Lung (tissue), 12 donors: ENCODE results near the gene SAFB. TPM values are rescaled to one million over a fixed set of nuclear protein-coding genes. Genes with fewer than 3 reads are reported as not detected.

Experiments used
- ATAC-seq: fragments of 200-7000 bp; cut with Tn5 transposase; one replicate; pipeline ENCODE4 v1.9.1; 2020; ENCODE audit warnings: moderate number of reproducible peaks; ENCODE audit not compliant: insufficient read depth, low FRiP score
- DNase-seq, 3 donors: peaks; one replicate each; pipeline ENCODE4 v3.0.0-alpha.2; 2013 to 2017
- H3K27ac ChIP-seq, 2 donors: one replicate each; pipeline ENCODE4 v1.5.1; 2013; ENCODE audit warnings: mild to moderate bottlenecking in 2 of 2, moderate library complexity in 2 of 2, control low read depth in 1 of 2, inconsistent platforms in 1 of 2, low read depth in 1 of 2, low read length in 1 of 2
- H3K27me3 ChIP-seq, 3 donors: one replicate each; pipeline ENCODE4 v1.5.1; 2013; ENCODE audit warnings: low read length in 2 of 3; ENCODE audit not compliant: control insufficient read depth in 3 of 3, insufficient read depth in 3 of 3
- H3K36me3 ChIP-seq, 4 donors: one replicate each; pipeline ENCODE4 v1.5.1; 2013; ENCODE audit warnings: low read length in 4 of 4, mild to moderate bottlenecking in 1 of 4, moderate library complexity in 1 of 4; ENCODE audit not compliant: control insufficient read depth in 4 of 4, insufficient read depth in 4 of 4
- H3K4me1 ChIP-seq, 5 donors: one replicate each; pipeline ENCODE4 v1.5.1; 2013; ENCODE audit warnings: low read length in 5 of 5, mild to moderate bottlenecking in 2 of 5, moderate library complexity in 1 of 5; ENCODE audit not compliant: control insufficient read depth in 5 of 5, insufficient read depth in 5 of 5
- H3K4me3 ChIP-seq: one replicate; pipeline ENCODE4 v1.5.1; 2013; ENCODE audit warnings: mild to moderate bottlenecking, control low read depth, moderate library complexity
- H3K9ac ChIP-seq, 2 donors: one replicate each; pipeline ENCODE4 v1.5.1; 2013; ENCODE audit warnings: low read length in 2 of 2, control low read depth in 1 of 2; ENCODE audit not compliant: insufficient read depth in 1 of 2
- H3K9me3 ChIP-seq, 4 donors: one replicate each; pipeline ENCODE4 v1.5.1; 2013; ENCODE audit warnings: low read length in 3 of 4, mild to moderate bottlenecking in 1 of 4, moderate library complexity in 1 of 4; ENCODE audit not compliant: control insufficient read depth in 4 of 4, insufficient read depth in 3 of 4
- WGBS, 2 donors: extraction: QIAGEN DNeasy Blood & Tissue Kit; methylation state at CpG; one replicate each; pipeline ENCODE4 v1.1.7; 2013; 5-methylcytosine and 5-hydroxymethylcytosine counted together
- polyA plus RNA-seq, 2 donors: library from polyadenylated mRNA; stranded (reverse); fragments of 200-250 nt; gene quantifications; one replicate each; pipeline ENCODE4 v1.2.1, GENCODE V29; 2013
- total RNA-seq, 2 donors: library from RNA; depleted of rRNA in 1 of 2; stranded (reverse); fragments of >200 nt in 1 of 2; gene quantifications; one replicate each; pipeline ENCODE4 v1.2.1, GENCODE V29; 2014 to 2021
- TF ChIP-seq, protein P1 (sequence below): IDR thresholded peaks from 2 replicates; pipeline ENCODE4 v1.5.1; 2012; ENCODE audit warnings: mild to moderate bottlenecking; ENCODE audit errors: control extremely low read depth, extremely low read depth
- donor health status: control.
- donor health status: control.
- donor health status: Bipolar disorder and iron deficiency.
- donor health status: healthy.
- donor health status: DM: yes; HTN: yes; CAD: no.

SAFB gene
- total and polyA plus RNA-seq, 4 donors = 59.5 to 130 (median 77.7) TPM

DNA sequence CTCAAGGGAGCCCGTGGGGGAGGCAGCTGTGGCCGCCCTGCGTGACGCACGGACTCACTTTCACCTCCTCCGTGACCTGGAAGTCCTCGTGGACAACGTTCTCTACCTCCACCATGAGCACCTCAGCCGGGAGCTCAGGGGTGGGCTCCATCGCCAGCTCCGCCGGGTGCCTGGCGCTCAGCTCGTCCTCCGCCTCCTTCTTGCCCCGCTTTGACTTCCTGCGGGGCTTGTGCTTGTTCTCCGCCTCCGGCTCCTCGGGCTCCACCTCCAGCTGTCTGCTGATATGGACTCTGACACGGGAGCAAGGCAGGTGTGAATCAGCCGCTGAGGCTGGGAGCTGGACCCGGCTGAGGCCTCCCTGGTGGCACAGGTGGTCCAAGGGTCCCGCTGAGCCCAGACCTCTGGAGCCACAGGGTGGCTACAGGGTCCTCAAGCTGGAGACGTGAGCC, 88.9 kb downstream of the SAFB start:
- Histone ChIP-seq H3K27ac (no peak overlapping the region), H3K9me3 (no peaks in the 10 kb centered on the region), H3K9ac (no peak overlapping the region), H3K4me3 (no peak overlapping the region), H3K36me3 (peaks cover 2 to 59% (median 18%) of the 10 kb centered on the region in 4 donors), H3K4me1 (no peaks in the 10 kb centered on the region), H3K27me3 (no peaks in the 10 kb centered on the region)
- TF ChIP-seq, protein P1, sequence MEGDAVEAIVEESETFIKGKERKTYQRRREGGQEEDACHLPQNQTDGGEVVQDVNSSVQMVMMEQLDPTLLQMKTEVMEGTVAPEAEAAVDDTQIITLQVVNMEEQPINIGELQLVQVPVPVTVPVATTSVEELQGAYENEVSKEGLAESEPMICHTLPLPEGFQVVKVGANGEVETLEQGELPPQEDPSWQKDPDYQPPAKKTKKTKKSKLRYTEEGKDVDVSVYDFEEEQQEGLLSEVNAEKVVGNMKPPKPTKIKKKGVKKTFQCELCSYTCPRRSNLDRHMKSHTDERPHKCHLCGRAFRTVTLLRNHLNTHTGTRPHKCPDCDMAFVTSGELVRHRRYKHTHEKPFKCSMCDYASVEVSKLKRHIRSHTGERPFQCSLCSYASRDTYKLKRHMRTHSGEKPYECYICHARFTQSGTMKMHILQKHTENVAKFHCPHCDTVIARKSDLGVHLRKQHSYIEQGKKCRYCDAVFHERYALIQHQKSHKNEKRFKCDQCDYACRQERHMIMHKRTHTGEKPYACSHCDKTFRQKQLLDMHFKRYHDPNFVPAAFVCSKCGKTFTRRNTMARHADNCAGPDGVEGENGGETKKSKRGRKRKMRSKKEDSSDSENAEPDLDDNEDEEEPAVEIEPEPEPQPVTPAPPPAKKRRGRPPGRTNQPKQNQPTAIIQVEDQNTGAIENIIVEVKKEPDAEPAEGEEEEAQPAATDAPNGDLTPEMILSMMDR = no peak
- ATAC-seq = no peak
- WGBS, 2 donors = 92 to 93% methylated on average over 24 to 25 of the region's 25 CpGs
- DNase-seq = no peak

DNA sequence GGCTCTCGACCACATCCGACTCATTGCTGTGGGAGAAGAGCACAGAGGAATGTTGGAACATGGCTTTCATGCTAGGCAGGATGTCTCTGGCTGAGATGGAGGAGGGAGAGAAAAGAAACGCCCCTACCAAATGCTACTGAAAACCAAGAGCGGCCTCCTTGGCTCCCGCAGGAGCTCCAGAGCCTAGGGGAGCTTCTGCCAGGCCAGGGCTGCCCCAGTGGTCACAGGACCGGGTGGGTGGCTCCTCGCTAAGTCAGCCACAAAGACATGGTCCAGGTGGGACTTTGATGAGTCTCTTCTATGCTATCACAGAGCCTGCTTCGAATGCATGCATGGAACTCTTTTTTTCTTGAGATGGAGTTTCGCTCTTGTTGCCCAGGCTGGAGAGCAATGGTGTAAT, 90.3 kb downstream of the SAFB start:
- no peak overlapping the region for H3K27ac ChIP-seq
- DNase-seq (no peak), ATAC-seq (no peak)
- peaks cover 2 to 44% (median 11%) of the 10 kb centered on the region in 4 donors for H3K36me3 ChIP-seq
- H3K9ac ChIP-seq = no peak overlapping the region
- no peak overlapping the region for H3K4me3 ChIP-seq
- TF ChIP-seq, protein P1 = no peak
- no peaks in the 10 kb centered on the region for H3K27me3 ChIP-seq
- WGBS, 2 donors = 95 to 98% methylated on average over 9 of the region's 9 CpGs
- peaks cover 0 to 3% (median 0%) of the 10 kb centered on the region in 5 donors for H3K4me1 ChIP-seq
- no peaks in the 10 kb centered on the region for H3K9me3 ChIP-seq

DNA sequence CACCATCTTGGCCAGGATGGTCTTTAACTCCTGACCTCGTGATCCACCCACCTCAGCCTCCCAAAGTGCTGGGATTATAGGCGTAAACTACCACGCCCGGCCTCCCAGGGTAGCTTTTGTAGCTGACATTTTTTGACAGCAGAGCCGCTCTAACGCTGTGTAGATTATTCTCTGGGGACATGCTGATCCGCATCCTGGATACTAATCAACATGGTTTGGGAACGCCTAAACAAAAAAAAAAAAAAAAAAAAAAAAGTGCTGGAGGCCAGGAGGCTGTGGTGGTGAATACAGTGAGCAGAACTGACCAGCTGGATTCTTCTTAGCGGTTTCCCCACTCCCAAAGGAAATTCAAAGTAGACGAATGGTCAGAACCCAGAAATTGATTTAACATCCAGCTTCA, 91.9 kb downstream of the SAFB start:
- H3K9me3 ChIP-seq = no peaks in the 10 kb centered on the region
- H3K36me3 ChIP-seq = peaks cover 2 to 37% (median 11%) of the 10 kb centered on the region in 4 donors
- DNase-seq = no peak
- no peak overlapping the region for H3K4me3 ChIP-seq
- TF ChIP-seq, protein P1 = no peak
- peaks cover 0 to 12% (median 8%) of the 10 kb centered on the region in 5 donors for H3K4me1 ChIP-seq
- no peak overlapping the region for H3K27ac ChIP-seq
- no peak overlapping the region for H3K9ac ChIP-seq
- ATAC-seq = no peak
- H3K27me3 ChIP-seq = no peaks in the 10 kb centered on the region
- 91 to 97% methylated on average over 10 of the region's 10 CpGs for WGBS, 2 donors

DNA sequence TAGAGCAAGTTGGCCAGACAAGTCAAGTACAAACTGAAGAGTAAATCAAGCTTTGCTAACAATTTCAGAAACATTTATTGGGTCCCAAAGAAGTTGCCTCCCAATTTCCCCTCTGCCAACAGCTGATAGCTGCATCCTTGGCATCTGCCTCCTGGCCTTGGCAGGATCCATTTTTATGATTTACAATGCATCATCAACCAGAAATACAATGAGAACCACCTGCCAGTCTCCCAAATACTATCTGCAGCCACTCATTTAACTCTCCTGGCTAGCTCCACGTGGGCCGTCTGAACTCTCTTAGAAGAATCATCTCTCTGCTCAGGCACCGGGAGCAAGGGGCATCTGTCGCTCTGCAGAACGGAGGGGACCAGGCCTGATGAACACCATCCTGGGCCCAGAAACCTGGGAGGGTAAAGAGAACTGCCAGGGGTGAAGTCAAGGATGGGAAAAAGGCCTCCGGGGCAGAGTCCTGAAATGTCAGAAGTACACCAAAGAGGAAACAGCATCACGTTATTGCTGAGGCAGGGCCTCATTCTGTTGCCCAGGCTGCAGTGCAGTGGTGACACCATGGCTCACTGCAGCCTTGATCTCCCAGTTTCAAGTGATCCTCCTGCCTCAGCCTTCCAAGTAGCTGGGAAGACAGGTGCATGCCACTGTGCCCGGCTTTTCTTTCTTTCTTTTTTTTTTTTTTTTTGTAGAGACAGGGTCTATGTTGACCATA, 94.5 kb downstream of the SAFB start:
- Histone ChIP-seq H3K9me3 (no peaks in the 10 kb centered on the region), H3K4me3 (no peak overlapping the region), H3K27me3 (no peaks in the 10 kb centered on the region), H3K4me1 (peaks cover 0 to 12% (median 8%) of the 10 kb centered on the region in 5 donors), H3K27ac (no peak overlapping the region), H3K36me3 (peaks cover 0 to 16% (median 2%) of the 10 kb centered on the region in 4 donors), H3K9ac (no peak overlapping the region)
- DNase-seq (no peak), ATAC-seq (no peak)
- TF ChIP-seq, protein P1 = no peak
- 83 to 90% methylated on average over 8 of the region's 8 CpGs for WGBS, 2 donors
